WTC11 (cell line): ENCODE results near the gene CNTNAP2.

Experiments used
- CREM ChIP-seq: sonication (generic); formaldehyde crosslinking; IDR thresholded peaks from 2 replicates; pipeline ENCODE4 v1.8.1; 2022; ENCODE audit warnings: mild to moderate bottlenecking, missing genetic modification reagents, moderate library complexity
- ETV6 ChIP-seq: sonication (generic); formaldehyde crosslinking; IDR thresholded peaks from 2 replicates; pipeline ENCODE4 v1.8.1; 2022; ENCODE audit warnings: mild to moderate bottlenecking, missing genetic modification reagents
- NR1H2 ChIP-seq: sonication (generic); formaldehyde crosslinking; IDR thresholded peaks from 2 replicates; pipeline ENCODE4 v1.9.0; 2021; ENCODE audit warnings: mild to moderate bottlenecking, moderate library complexity, missing genetic modification reagents
- TF ChIP-seq, protein P1 (sequence below): fragments of 200-600 bp; IDR thresholded peaks from 2 replicates; pipeline ENCODE4 v1.8.0; 2022; ENCODE audit warnings: antibody characterized with exemption
- TF ChIP-seq, protein P2 (sequence below): sonication (generic); formaldehyde crosslinking; IDR thresholded peaks from 2 replicates; pipeline ENCODE4 v1.8.0; 2022; ENCODE audit warnings: mild to moderate bottlenecking, missing genetic modification reagents
- TF ChIP-seq, protein P3 (sequence below): sonication (generic); formaldehyde crosslinking; IDR thresholded peaks from 2 replicates; pipeline ENCODE4 v1.8.0; 2023; ENCODE audit warnings: missing genetic modification reagents
- TF ChIP-seq, protein P4 (sequence below): sonication (generic); formaldehyde crosslinking; IDR thresholded peaks from 2 replicates; pipeline ENCODE4 v1.8.1; 2022; ENCODE audit warnings: low read depth, mild to moderate bottlenecking, moderate library complexity, missing genetic modification reagents, borderline replicate concordance

DNA sequence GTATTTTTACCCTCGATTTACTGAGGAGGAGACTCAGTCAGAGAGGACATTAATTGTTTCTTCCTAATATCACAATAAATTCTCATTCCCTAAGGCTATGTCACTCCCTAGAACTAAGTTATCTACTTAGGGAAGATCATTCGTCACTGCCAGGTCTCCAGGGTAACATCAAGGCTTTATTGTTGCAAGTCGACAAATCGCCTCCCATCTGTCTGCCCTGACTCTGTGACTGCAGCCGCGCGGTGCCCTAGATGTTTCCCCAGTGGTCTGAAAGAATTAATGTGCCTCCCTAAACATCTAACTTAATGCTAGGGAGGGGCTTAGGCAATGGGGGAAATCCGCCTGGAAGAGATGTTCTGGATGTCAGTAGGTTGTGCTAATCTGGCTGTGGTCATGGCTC lies 1915.2 kb downstream of the CNTNAP2 start:
- TF ChIP-seq, protein P1, sequence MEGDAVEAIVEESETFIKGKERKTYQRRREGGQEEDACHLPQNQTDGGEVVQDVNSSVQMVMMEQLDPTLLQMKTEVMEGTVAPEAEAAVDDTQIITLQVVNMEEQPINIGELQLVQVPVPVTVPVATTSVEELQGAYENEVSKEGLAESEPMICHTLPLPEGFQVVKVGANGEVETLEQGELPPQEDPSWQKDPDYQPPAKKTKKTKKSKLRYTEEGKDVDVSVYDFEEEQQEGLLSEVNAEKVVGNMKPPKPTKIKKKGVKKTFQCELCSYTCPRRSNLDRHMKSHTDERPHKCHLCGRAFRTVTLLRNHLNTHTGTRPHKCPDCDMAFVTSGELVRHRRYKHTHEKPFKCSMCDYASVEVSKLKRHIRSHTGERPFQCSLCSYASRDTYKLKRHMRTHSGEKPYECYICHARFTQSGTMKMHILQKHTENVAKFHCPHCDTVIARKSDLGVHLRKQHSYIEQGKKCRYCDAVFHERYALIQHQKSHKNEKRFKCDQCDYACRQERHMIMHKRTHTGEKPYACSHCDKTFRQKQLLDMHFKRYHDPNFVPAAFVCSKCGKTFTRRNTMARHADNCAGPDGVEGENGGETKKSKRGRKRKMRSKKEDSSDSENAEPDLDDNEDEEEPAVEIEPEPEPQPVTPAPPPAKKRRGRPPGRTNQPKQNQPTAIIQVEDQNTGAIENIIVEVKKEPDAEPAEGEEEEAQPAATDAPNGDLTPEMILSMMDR = no peak
- TF ChIP-seq ETV6 (CRISPR knock-in tag) (no peak), CREM (CRISPR knock-in tag) (no peak), NR1H2 (CRISPR knock-in tag) (no peak)
- TF ChIP-seq, protein P2, sequence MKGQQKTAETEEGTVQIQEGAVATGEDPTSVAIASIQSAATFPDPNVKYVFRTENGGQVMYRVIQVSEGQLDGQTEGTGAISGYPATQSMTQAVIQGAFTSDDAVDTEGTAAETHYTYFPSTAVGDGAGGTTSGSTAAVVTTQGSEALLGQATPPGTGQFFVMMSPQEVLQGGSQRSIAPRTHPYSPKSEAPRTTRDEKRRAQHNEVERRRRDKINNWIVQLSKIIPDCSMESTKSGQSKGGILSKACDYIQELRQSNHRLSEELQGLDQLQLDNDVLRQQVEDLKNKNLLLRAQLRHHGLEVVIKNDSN (CRISPR knock-in tag) = no peak
- TF ChIP-seq, protein P3, sequence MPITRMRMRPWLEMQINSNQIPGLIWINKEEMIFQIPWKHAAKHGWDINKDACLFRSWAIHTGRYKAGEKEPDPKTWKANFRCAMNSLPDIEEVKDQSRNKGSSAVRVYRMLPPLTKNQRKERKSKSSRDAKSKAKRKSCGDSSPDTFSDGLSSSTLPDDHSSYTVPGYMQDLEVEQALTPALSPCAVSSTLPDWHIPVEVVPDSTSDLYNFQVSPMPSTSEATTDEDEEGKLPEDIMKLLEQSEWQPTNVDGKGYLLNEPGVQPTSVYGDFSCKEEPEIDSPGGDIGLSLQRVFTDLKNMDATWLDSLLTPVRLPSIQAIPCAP (CRISPR knock-in tag) = no peak
- TF ChIP-seq, protein P4, sequence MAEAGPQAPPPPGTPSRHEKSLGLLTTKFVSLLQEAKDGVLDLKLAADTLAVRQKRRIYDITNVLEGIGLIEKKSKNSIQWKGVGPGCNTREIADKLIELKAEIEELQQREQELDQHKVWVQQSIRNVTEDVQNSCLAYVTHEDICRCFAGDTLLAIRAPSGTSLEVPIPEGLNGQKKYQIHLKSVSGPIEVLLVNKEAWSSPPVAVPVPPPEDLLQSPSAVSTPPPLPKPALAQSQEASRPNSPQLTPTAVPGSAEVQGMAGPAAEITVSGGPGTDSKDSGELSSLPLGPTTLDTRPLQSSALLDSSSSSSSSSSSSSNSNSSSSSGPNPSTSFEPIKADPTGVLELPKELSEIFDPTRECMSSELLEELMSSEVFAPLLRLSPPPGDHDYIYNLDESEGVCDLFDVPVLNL (CRISPR knock-in tag) = no peak
